ENCODE results near the gene NPM3.
"Not testable (repeated sequence)": the region's sequence is repeated elsewhere in the genome, so short reads cannot be mapped to it uniquely, and the experiment has no call there.

Gene NPM3

DNA sequence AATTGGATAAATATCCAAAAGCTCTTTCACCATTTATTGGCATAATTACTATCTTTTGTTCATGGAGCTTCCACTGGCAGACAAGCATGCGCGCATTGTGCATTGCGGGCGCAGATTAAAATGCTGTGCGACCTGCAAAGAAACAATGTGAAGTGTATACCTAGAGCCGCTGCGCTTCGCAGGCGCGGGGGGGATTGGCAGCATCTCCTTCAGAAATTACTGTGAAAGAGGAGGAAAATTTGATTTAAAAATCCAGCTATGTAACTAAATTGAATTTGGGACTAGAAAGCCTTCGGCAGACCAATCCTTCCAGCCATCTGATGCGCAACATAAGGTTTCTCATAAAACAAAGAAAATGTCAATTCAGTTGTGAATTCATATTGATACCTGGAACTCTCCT, 10.3 kb upstream of the NPM3 start:
- no peaks in the 10 kb centered on the region for H3K27me3 ChIP-seq (ENCODE audit: insufficient read depth, low read length)
- H3K9me3 ChIP-seq (ENCODE audit: insufficient read depth, low read depth, low read length) = no peaks in the 10 kb centered on the region
- no peaks in the 10 kb centered on the region for H3K4me1 ChIP-seq (ENCODE audit: insufficient read depth, low read length)
- H3K9ac ChIP-seq (ENCODE audit: low read depth, low read length) = no peak overlapping the region
- H3K4me3 ChIP-seq (ENCODE audit: low read length) = no peak overlapping the region
- H3K27ac ChIP-seq (ENCODE audit: low read length) = no peak overlapping the region
- H3K36me3 ChIP-seq (ENCODE audit: insufficient read depth, low read depth, low read length) = peaks cover 95% of the 10 kb centered on the region

- H3K9me3 ChIP-seq (ENCODE audit: insufficient read depth, low read depth, low read length) = no peaks in the 10 kb centered on the region
- peaks cover 92% of the 10 kb centered on the region for H3K36me3 ChIP-seq (ENCODE audit: insufficient read depth, low read depth, low read length)
- H3K27ac ChIP-seq (ENCODE audit: low read length) = no peak overlapping the region
- no peak overlapping the region for H3K4me3 ChIP-seq (ENCODE audit: low read length)
- no peak overlapping the region for H3K9ac ChIP-seq (ENCODE audit: low read depth, low read length)
- no peaks in the 10 kb centered on the region for H3K27me3 ChIP-seq (ENCODE audit: insufficient read depth, low read length)
- no peaks in the 10 kb centered on the region for H3K4me1 ChIP-seq (ENCODE audit: insufficient read depth, low read length)
Measured at GRCh38 chr10:101789686-101790085, 6.4 kb upstream of the NPM3 start.

- H3K36me3 ChIP-seq (ENCODE audit: insufficient read depth, low read depth, low read length) = peaks cover 91% of the 10 kb centered on the region
Measured at GRCh38 chr10:101789231-101789630, 6.0 kb upstream of the NPM3 start.

DNA sequence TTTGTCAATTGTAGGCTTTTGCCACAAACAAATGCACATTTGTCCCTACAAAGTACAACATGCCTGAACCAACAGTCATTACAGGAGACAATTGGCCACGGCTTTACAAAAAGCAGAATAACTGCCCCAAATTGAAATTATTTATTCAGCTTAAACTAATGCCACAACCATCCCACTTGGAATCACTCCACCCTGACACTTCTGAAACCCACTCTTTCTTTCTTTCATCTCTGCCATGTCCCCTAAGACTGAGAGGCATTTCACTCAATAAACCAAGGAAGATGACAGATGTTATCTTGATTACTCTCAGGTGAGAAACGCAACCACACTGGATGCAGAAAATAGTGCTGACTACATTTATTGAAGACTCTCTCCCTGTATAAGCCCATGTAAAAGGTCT, 2.6 kb upstream of the NPM3 start:
- H3K4me1 ChIP-seq (ENCODE audit: insufficient read depth, low read length) = peaks cover 5% of the 10 kb centered on the region; the same call in 1 of the 2 replicates
- H3K27me3 ChIP-seq (ENCODE audit: insufficient read depth, low read length) = peaks cover 2% of the 10 kb centered on the region; the same call in 1 of the 2 replicates
- H3K4me3 ChIP-seq (ENCODE audit: low read length) = no peak overlapping the region
- peaks cover 60% of the 10 kb centered on the region for H3K36me3 ChIP-seq (ENCODE audit: insufficient read depth, low read depth, low read length)
- no peak overlapping the region for H3K9ac ChIP-seq (ENCODE audit: low read depth, low read length)
- no peak overlapping the region for H3K27ac ChIP-seq (ENCODE audit: low read length)
- H3K9me3 ChIP-seq (ENCODE audit: insufficient read depth, low read depth, low read length) = no peaks in the 10 kb centered on the region

More at GRCh38 chr10:101789231-101789630, 6.0 kb upstream of the NPM3 start:
- H3K27me3 ChIP-seq (ENCODE audit: insufficient read depth, low read length); H3K9me3 ChIP-seq (ENCODE audit: insufficient read depth, low read depth, low read length); H3K27ac ChIP-seq (ENCODE audit: low read length); H3K9ac ChIP-seq (ENCODE audit: low read depth, low read length); H3K4me3 ChIP-seq (ENCODE audit: low read length); H3K4me1 ChIP-seq (ENCODE audit: insufficient read depth, low read length): not testable (repeated sequence)

DNA sequence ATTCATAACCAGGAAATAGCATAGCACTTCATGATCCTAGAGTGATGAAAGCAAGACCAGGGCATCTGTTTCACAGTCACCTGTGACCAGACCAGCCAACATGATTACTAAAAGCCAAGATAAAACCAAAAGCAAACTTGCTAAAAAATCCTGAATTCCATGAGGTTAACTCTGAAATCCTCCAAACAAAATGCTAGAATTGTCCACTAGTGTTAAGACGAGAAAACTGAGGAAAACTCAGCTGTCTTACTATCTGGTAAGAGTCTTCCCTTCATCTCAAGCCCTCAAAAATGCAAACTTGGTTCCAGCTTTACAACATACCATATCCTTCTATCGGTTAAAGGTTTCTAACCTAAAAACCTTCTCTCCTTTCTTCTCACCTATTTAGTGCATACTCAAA, 1.3 kb upstream of the NPM3 start:
- Histone ChIP-seq H3K9ac (ENCODE audit: low read depth, low read length) (no peak overlapping the region), H3K36me3 (ENCODE audit: insufficient read depth, low read depth, low read length) (peaks cover 50% of the 10 kb centered on the region), H3K9me3 (ENCODE audit: insufficient read depth, low read depth, low read length) (no peaks in the 10 kb centered on the region), H3K27ac (ENCODE audit: low read length) (no peak overlapping the region), H3K4me1 (ENCODE audit: insufficient read depth, low read length) (peaks cover 13% of the 10 kb centered on the region; the same call in 1 of the 2 replicates), H3K4me3 (ENCODE audit: low read length) (no peak overlapping the region), H3K27me3 (ENCODE audit: insufficient read depth, low read length) (peaks cover 14% of the 10 kb centered on the region)

DNA sequence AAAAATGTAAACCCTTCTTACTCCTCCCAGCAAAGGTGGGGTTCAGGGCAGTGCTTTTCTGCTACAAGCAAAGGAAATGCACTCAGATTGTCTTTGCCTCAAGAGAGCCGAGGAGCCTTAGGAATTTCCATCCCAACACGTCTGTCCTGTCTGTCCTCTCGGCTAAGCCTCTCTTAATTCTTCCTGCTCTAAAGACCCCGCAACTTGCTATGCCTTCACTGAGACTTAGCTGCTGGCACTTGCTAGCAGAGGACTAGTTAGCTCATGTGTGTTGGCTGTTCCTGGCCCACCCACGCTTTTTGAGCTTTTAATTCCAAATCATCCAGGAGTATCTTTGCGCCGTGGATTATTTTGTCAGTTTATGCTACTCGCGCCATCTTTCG, 481 bp upstream of the NPM3 start:
- Histone ChIP-seq H3K27me3 (ENCODE audit: insufficient read depth, low read length) (peaks cover 22% of the 10 kb centered on the region), H3K27ac (ENCODE audit: low read length) (peak overlapping the region; percentile 26), H3K9ac (ENCODE audit: low read depth, low read length) (peak overlapping the region; percentile 82; the same call in 1 of the 2 replicates), H3K4me1 (ENCODE audit: insufficient read depth, low read length) (peaks cover 13% of the 10 kb centered on the region; the same call in 1 of the 2 replicates), H3K36me3 (ENCODE audit: insufficient read depth, low read depth, low read length) (peaks cover 41% of the 10 kb centered on the region), H3K4me3 (ENCODE audit: low read length) (peak overlapping the region; percentile 85), H3K9me3 (ENCODE audit: insufficient read depth, low read depth, low read length) (no peaks in the 10 kb centered on the region)

DNA sequence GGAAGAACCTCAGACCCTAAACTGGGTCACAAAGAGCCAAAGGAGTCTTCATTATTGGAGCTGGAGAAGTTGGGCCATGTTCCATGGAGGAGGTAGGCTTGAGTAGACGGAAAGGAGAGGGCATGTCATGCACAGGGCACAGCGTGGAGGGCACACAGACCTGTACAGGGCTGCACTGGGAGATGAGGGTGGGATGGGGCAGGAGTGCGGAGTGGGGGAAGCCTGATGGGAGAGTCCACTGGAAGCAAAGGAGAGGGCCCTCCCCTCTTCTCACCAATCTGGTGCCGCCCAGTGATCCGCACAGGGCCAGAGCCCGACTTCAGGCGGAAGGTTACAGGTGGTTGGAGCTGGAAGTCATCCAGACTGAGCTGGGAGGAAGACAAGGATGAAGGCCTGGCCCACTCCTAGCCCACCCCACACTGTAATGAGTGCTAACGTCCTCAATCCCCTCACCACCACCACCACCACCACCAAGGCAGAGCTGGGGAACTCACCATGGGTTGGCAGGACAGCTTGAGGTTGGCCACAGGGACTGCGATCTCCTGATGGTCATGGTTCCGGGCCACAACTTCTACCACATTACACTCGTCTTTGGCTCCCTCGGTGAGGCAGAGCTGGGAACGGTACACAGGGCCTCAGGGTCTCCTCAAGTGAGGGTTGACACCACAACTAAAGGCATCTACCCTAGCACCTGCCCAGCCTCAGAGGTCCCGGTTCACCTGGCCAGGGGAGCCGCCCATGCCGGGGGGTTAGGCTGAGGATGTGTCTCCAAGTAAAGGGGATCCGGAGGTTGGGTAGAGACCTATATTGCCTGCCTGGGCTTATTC, 1.0 kb downstream of the NPM3 start:
- peaks cover 29% of the 10 kb centered on the region for H3K36me3 ChIP-seq (ENCODE audit: insufficient read depth, low read depth, low read length)
- no peak overlapping the region for H3K27ac ChIP-seq (ENCODE audit: low read length)

DNA sequence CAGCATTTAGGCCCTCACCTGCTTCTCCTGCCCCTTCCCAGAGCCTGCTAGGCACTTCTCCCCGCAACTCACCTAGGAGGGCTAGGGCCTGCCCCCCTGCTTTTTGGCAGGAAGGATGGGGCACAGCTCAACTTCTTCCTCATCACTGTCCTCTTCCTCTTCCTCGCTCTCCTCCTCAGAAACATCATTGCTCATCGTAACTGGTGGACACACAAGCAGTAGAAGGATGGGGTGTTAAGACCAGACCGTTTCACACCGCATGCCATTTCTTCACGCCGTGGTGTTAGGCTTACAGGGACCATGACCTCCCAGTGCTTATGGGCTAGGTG, 1.6 kb downstream of the NPM3 start:
- Histone ChIP-seq H3K27ac (ENCODE audit: low read length) (no peak overlapping the region), H3K36me3 (ENCODE audit: insufficient read depth, low read depth, low read length) (peaks cover 23% of the 10 kb centered on the region), H3K27me3 (ENCODE audit: insufficient read depth, low read length) (peaks cover 43% of the 10 kb centered on the region), H3K4me1 (ENCODE audit: insufficient read depth, low read length) (peaks cover 16% of the 10 kb centered on the region), H3K4me3 (ENCODE audit: low read length) (peak overlapping the region; percentile 85), H3K9me3 (ENCODE audit: insufficient read depth, low read depth, low read length) (no peaks in the 10 kb centered on the region), H3K9ac (ENCODE audit: low read depth, low read length) (no peak overlapping the region)

More for the DNA sequence above, 1.0 kb downstream of the NPM3 start:
- peaks cover 16% of the 10 kb centered on the region for H3K4me1 ChIP-seq (ENCODE audit: insufficient read depth, low read length)
- H3K4me3 ChIP-seq (ENCODE audit: low read length) = peak overlapping the region; percentile 85
- peak overlapping the region; percentile 82; the same call in 1 of the 2 replicates for H3K9ac ChIP-seq (ENCODE audit: low read depth, low read length)
- H3K9me3 ChIP-seq (ENCODE audit: insufficient read depth, low read depth, low read length) = no peaks in the 10 kb centered on the region
- H3K27me3 ChIP-seq (ENCODE audit: insufficient read depth, low read length) = peaks cover 38% of the 10 kb centered on the region

DNA sequence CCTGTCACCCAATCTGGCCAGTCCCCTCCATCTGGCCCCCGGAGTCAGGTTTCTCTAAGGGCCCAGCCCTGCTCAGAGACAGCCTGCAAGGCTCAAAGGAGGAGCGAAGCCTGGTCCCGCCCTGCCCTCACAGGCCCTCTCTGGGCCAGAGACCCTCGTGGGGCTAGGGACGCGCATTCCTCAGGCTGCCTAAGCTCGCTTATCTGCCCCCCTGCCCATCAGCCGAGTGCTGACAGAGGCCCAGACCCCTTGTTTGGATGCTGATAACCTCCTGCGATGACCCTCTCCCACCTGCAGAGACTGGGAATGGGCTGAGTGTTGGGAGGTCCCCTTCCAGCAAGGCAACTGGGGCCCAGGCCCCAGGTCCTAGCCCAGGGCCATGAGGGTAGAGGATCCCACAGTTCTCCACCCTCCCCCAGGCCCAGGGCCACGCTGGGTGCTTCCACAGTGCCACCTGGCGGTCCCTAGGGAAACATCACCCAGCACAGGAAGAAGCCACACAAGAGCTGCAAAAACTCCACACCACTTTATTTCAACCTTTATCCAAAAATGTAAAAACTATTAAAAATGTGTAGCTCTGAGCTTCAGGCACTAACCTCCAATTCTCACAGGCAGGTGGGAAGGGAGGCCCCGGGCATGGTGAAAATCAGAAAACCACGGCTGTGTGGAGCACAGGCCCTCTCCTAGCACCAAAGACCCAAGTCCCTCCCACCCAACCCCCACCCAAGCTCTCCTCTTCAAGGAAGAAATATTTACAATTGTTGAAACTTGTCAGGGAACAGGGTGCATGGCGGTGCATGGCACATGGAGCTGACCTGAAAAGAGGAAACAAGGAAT, 2.2 kb downstream of the NPM3 start:
- H3K36me3 ChIP-seq (ENCODE audit: insufficient read depth, low read depth, low read length) = peaks cover 17% of the 10 kb centered on the region
- no peak overlapping the region for H3K27ac ChIP-seq (ENCODE audit: low read length)
- H3K4me3 ChIP-seq (ENCODE audit: low read length) = peak overlapping the region; percentile 85
- no peak overlapping the region for H3K9ac ChIP-seq (ENCODE audit: low read depth, low read length)
- H3K4me1 ChIP-seq (ENCODE audit: insufficient read depth, low read length) = peaks cover 16% of the 10 kb centered on the region
- peaks cover 48% of the 10 kb centered on the region for H3K27me3 ChIP-seq (ENCODE audit: insufficient read depth, low read length)
- no peaks in the 10 kb centered on the region for H3K9me3 ChIP-seq (ENCODE audit: insufficient read depth, low read depth, low read length)

DNA sequence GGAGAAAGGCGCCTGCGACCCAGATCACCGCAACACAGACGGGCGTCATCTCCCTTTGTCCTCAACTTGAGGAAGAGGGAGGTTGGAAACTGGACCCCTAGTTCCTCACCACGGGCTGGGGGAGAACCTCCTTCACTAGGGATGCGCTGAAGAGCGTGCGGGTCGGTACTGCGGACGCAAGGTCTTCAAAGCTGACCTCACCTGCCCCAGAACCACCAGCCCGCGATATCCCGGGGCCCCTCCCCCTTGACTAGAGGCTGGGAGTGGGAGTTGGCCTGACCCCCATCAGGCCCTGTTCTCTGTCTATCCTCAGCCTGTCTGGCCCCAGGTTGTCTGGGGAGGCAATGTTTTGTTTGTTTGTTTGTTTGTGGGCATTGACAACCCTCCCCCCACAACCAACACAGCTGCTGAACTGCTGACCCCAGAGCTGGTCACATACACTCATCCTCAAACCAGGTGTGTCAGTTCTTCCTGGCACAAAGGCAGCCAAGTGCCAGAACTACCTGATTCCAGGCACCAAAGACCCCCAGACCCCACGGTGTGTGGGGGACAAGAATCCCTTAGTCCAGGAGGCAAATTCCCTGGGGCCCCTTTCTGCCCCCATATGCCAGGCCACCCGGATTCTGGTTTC, 2.9 kb downstream of the NPM3 start:
- Histone ChIP-seq H3K27ac (ENCODE audit: low read length) (no peak overlapping the region), H3K36me3 (ENCODE audit: insufficient read depth, low read depth, low read length) (peaks cover 10% of the 10 kb centered on the region), H3K9me3 (ENCODE audit: insufficient read depth, low read depth, low read length) (no peaks in the 10 kb centered on the region), H3K4me3 (ENCODE audit: low read length) (peak overlapping the region; percentile 24; the same call in 1 of the 2 replicates), H3K27me3 (ENCODE audit: insufficient read depth, low read length) (peaks cover 55% of the 10 kb centered on the region), H3K4me1 (ENCODE audit: insufficient read depth, low read length) (peaks cover 16% of the 10 kb centered on the region), H3K9ac (ENCODE audit: low read depth, low read length) (no peak overlapping the region)

GRCh38 chr10:101779544-101780186, 3.6 kb downstream of the NPM3 start:
- Histone ChIP-seq H3K27me3 (ENCODE audit: insufficient read depth, low read length) (peaks cover 61% of the 10 kb centered on the region), H3K27ac (ENCODE audit: low read length) (no peak overlapping the region), H3K9me3 (ENCODE audit: insufficient read depth, low read depth, low read length) (no peaks in the 10 kb centered on the region), H3K9ac (ENCODE audit: low read depth, low read length) (peak overlapping the region; percentile 30; the same call in 1 of the 2 replicates), H3K36me3 (ENCODE audit: insufficient read depth, low read depth, low read length) (peaks cover 3% of the 10 kb centered on the region), H3K4me3 (ENCODE audit: low read length) (peak overlapping the region; percentile 75; the same call in 1 of the 2 replicates), H3K4me1 (ENCODE audit: insufficient read depth, low read length) (peaks cover 16% of the 10 kb centered on the region)
